A549 treated with AZD2906 at 1 μM for 4 hours (cell line): Measurements from ENCODE around the gene N4BP2L2. TPM values are rescaled to one million over a fixed set of nuclear protein-coding genes. Genes with fewer than 3 reads are reported as not detected.

Source experiments
- total RNA-seq: library from RNA; stranded (reverse); fragments of 200-300 nt; extraction: Qiagen RNA extraction; gene quantifications from 5 replicates; pipeline ENCODE4 v1.2.3, GENCODE V29; 2022

N4BP2L2 gene
- total RNA-seq = 16.8 to 23.9 TPM (median 20.7 TPM) in 5 replicates

GRCh38 chr13:32538621-32539246 lies at the start of gene N4BP2L2:
Gene N4BP2L2, minus strand, starts transcription at chr13:32538795. Its CDS starts 1,768 bp downstream, at chr13:32537027.

DNA sequence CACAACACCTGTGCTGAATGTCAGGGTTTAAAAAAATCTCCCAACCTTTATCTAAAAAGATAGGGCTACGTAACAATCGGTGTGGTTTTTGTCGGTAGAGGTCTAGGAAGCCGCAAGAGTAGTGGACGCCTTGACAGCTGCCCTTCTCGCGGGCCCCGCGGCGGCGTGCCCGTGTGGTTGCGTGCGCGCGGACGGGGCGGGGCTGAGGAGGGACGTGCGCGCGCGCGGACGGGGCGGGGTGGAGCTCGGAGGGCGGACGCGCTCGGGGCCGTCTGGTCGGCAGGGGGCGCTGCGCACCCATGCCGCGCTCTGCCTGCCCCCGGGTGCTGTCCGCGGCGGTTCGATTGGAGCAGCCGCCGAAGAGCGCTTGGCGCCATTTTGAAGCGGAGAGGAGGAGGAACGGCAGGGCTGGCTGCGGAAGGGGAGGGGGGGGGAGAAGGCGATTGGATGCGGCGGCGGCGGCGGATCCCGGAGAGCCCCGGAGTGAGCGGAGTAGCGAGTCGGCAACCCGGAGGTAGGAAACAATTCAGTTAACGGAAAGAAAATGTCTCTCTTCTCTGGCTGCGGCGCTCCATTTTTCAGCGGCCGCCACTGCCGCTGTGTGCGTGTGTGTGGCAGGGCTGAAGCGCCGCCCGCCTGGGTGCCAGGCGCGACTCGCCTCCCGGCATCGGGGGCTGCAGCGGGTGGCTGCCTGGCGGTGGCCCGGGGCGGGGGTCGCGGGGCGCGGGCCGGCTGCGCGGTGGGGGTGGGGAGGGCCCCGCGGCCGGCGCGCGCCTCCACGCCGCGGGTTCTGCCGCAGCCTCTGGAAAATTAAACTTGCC lies 47.7 kb upstream of the N4BP2L2 start, which contains the start of gene PDS5B:
TSS of gene PDS5B (plus strand) at position 373 of the 821 bp plus-strand sequence. CDS start 62,321 bp downstream, outside the sequence.

GRCh38 chr13:32427852-32428580 lies 110.6 kb downstream of the N4BP2L2 start, which contains the start of gene N4BP2L1:
Gene N4BP2L1, minus strand, starts transcription at chr13:32428130. Its CDS starts 48 bp downstream, at chr13:32428082.

Other genes starting within 250 kb of the N4BP2L2 start
- gene ZAR1L, start 223.4 kb downstream of the N4BP2L2 start, total RNA-seq = not detected in 5 replicates
- gene BRCA2, start 223.3 kb downstream of the N4BP2L2 start, total RNA-seq = 3.5 to 7.4 TPM (median 3.6 TPM) in 5 replicates
- gene N4BP2L1, start 110.7 kb downstream of the N4BP2L2 start, total RNA-seq = 0.48 to 0.61 TPM (median 0.57 TPM) in 5 replicates
- 7.0 to 12.8 TPM (median 8.4 TPM) in 5 replicates for gene PDS5B, start 47.7 kb upstream of the N4BP2L2 start, total RNA-seq